OCI-LY1 (cell line): Measurements from ENCODE around the gene EPHA8.

Source experiments
- EZH2 ChIP-seq: fragments of 200-600 bp; sonication (generic), shearing (Covaris generic); IDR thresholded peaks from 2 replicates; pipeline ENCODE4 v1.8.0; 2017; ENCODE audit warnings: borderline replicate concordance, mixed run types, mild to moderate bottlenecking, antibody characterized with exemption, low read length, moderate library complexity, mixed read lengths
- TF ChIP-seq, protein P1 (sequence below): fragments of 200-600 bp; sonication (generic), shearing (Covaris generic); IDR thresholded peaks from 2 replicates; pipeline ENCODE4 v1.5.1; 2017; ENCODE audit warnings: mild to moderate bottlenecking, antibody characterized with exemption, low read length, moderate library complexity, mixed read lengths

- TF ChIP-seq, protein P1, sequence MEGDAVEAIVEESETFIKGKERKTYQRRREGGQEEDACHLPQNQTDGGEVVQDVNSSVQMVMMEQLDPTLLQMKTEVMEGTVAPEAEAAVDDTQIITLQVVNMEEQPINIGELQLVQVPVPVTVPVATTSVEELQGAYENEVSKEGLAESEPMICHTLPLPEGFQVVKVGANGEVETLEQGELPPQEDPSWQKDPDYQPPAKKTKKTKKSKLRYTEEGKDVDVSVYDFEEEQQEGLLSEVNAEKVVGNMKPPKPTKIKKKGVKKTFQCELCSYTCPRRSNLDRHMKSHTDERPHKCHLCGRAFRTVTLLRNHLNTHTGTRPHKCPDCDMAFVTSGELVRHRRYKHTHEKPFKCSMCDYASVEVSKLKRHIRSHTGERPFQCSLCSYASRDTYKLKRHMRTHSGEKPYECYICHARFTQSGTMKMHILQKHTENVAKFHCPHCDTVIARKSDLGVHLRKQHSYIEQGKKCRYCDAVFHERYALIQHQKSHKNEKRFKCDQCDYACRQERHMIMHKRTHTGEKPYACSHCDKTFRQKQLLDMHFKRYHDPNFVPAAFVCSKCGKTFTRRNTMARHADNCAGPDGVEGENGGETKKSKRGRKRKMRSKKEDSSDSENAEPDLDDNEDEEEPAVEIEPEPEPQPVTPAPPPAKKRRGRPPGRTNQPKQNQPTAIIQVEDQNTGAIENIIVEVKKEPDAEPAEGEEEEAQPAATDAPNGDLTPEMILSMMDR = no peak
- TF ChIP-seq EZH2 = no peak
Measured at GRCh38 chr1:22613951-22614350, 50.7 kb downstream of the EPHA8 start.
